Measurements from ENCODE around the gene ITPKB.
A peak's percentile ranks its signal among the peaks of the same experiment; 100 is the strongest.

ITPKB gene

DNA sequence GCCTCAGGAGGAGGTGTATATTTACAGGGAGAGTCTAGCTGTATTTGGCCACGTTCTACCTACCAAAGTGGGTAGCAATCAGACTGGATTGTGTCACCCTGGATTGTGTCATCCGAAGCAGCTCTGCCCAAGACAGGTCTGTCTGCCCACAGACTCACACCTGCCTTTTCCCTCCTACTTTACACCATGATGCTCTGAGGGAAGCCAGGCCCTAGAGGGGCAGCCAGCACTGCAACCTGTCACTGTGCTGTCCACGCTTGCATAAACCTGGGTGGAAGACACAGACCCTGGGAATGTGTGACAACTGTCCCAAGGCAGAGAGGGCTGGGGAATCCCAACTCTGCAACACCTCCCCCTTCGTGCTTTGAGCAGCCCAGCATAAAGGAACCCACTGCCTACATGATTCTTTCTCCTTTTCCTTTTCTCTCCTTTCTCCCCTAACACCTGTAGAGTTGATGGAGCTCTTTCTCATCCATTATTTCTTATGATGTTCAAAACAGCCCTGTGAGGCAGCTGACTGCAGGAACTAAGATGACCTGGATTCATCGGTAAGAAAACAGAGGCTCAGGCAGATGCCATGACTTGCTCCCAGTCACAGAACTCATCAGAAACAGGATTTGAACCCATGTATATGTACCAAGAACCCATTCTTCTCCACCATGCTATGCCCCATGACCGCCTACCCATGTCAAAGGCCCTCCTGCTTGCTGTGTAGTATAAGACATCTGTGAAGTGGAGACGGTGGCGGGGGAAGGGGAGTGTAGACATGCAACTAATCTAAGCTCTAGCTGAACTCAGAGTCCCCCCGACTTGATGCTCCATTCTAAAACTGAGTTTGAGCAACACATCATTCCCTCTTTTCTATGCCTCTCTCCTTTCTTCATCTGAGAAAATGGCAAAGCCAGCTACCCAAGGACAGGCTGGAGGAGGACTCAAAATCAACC lies 55.9 kb downstream of the ITPKB start:
- Mint-ChIP-seq H3K4me3 (no peak overlapping the region), H3K4me1 (peaks cover 73% of the 10 kb centered on the region), H3K27ac (no peak overlapping the region), H3K36me3 (ENCODE audit: low read depth) (no peaks in the 10 kb centered on the region), H3K27me3 (ENCODE audit: low read depth) (no peaks in the 10 kb centered on the region), H3K9me3 (no peaks in the 10 kb centered on the region)
- TF ChIP-seq CTCF (IDR thresholded peaks at IDR 0.05; ENCODE audit: unreplicated experiment in 3 of 3): no peak

DNA sequence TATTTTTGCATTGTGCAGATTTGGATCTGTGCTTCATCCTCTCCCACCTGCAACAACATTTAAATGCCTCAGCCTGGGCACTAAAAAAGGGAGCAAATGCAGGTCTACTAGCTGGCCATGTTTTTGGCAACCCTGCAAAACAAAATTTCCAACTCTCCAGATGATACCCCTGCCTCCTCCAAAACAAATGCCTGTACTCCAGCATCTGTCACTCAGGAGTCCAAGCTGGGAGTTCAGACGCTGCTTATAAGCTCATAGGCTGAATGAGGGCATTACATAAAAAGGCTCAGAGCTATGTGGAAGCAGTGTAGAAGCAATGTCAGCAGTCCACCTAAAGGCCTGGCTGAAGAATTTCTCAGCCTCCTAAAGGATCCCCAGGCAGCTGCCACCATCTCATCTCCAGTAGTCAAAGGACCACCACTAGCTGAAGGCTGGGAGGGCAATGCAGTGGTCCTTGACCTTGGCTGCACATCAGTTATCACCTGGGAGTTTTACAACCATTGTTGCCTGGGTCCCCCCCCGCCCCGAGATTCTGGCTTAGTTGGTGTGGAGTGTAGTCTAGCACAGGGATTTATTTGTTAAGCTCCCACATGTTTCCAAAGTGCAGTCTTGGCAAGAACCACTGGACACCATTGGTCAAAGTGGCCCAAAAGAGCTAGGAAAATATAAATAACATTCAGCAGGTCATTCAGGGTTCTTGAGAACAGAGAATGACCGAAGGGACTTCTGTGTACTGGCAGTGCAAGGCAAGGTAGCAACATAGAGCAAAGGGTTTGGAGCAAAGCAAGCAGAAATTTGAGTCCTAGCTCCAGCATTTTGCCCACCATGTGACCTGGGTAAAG lies 57.2 kb downstream of the ITPKB start:
- H3K27me3 Mint-ChIP-seq (ENCODE audit: low read depth): peaks cover 4% of the 10 kb centered on the region
- no peak for TF ChIP-seq CTCF (IDR thresholded peaks at IDR 0.05; ENCODE audit: unreplicated experiment in 3 of 3)
- peak overlapping the region in 2 of 3 experiments; percentile 33 to 37 for H3K27ac Mint-ChIP-seq
- peaks cover 65% of the 10 kb centered on the region for H3K4me1 Mint-ChIP-seq
- no peaks in the 10 kb centered on the region for H3K9me3 Mint-ChIP-seq
- H3K4me3 Mint-ChIP-seq: peak overlapping the region in 2 of 3 experiments; percentile 27 to 33
- no peaks in the 10 kb centered on the region for H3K36me3 Mint-ChIP-seq (ENCODE audit: low read depth)

DNA sequence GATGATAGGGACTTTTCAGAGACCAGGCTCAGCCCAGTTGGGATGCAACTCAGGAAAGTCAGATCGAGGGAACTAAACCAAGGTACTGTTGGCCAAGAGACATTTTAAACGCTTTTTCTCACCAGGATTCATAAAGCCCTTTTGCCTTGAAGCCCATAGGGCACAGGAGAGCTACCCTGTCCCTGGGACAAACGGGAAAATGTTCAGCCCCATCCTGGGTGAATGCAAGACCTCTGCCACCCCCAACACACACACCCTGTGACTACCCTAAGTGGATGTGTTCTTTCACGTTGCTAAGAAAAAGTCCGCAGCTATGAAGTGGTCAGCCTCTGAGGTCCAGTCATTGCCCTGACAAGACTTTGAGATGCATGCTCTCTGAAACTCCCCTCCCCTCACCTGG lies 58.4 kb downstream of the ITPKB start:
- no peak for TF ChIP-seq CTCF (IDR thresholded peaks at IDR 0.05; ENCODE audit: unreplicated experiment in 3 of 3)
- no peaks in the 10 kb centered on the region for H3K36me3 Mint-ChIP-seq (ENCODE audit: low read depth)

DNA sequence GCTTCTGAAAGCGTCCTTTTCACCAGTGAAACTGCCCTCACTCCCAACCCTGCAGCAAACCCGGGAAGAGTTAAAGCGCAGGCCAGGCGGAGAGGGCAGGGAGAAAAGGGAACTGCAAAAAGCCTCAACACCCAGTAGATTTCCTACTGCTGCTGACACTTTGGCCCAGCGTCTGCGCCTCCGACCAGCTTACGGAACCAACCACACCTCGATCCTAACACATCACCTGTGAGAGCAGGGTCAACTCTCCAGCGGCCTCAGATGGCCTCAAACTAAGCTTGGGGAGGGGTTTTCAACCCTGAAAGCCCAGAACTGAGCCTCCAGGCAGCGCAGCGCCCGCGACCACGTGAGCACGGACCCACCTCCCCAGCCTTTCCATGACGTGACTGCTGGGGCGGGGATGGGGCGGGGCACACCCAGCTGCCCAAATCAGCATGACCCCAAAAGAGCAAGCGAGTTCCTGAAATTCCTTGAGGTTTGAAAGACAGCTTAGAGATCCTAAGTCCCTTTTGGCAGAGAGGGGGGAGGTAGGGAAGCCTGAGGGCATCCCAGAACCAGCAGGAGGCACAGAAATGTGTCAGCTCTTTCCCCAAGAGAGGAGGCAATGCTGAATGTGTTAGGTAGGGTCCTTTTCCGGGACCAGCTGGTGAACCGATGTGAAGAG lies 59.1 kb downstream of the ITPKB start:
- Mint-ChIP-seq H3K27ac (peak overlapping the region; percentile 74 to 92 (median 86)), H3K9me3 (no peaks in the 10 kb centered on the region), H3K27me3 (ENCODE audit: low read depth) (peaks cover 4% of the 10 kb centered on the region), H3K4me3 (peak overlapping the region; percentile 81 to 84 (median 82)), H3K4me1 (peaks cover 66% of the 10 kb centered on the region), H3K36me3 (ENCODE audit: low read depth) (no peaks in the 10 kb centered on the region)
- no peak for TF ChIP-seq CTCF (IDR thresholded peaks at IDR 0.05; ENCODE audit: unreplicated experiment in 3 of 3)

More for the DNA sequence above, 58.4 kb downstream of the ITPKB start:
- peak overlapping the region; percentile 81 to 84 (median 82) for H3K4me3 Mint-ChIP-seq
- H3K9me3 Mint-ChIP-seq: no peaks in the 10 kb centered on the region
- H3K27ac Mint-ChIP-seq: peak overlapping the region; percentile 74 to 92 (median 86)
- peaks cover 64% of the 10 kb centered on the region for H3K4me1 Mint-ChIP-seq
- H3K27me3 Mint-ChIP-seq (ENCODE audit: low read depth): peaks cover 4% of the 10 kb centered on the region

- Mint-ChIP-seq H3K36me3 (ENCODE audit: low read depth) (no peaks in the 10 kb centered on the region), H3K9me3 (no peaks in the 10 kb centered on the region), H3K4me1 (peaks cover 71% of the 10 kb centered on the region), H3K27ac (peak overlapping the region; percentile 74 to 92 (median 86)), H3K4me3 (peak overlapping the region in 2 of 3 experiments; percentile 82 to 84), H3K27me3 (ENCODE audit: low read depth) (peaks cover 4% of the 10 kb centered on the region)
- no peak for TF ChIP-seq CTCF (IDR thresholded peaks at IDR 0.05; ENCODE audit: unreplicated experiment in 3 of 3)
Measured at GRCh38 chr1:226679262-226679661, 59.8 kb downstream of the ITPKB start.
